ENCODE data around the gene CNN2.

CNN2 gene

GRCh38 chr19:993361-993830, 33.0 kb upstream of the CNN2 start:
- Histone ChIP-seq H3K9ac (ENCODE audit: low read length) (no peak overlapping the region), H3K23ac (ENCODE audit: low read length) (no peak overlapping the region), H4K5ac (ENCODE audit: low read length) (no peak overlapping the region), H3K4me2 (ENCODE audit: low read length) (no peak overlapping the region), H3K4ac (ENCODE audit: low read depth, low read length) (no peak overlapping the region), H4K8ac (ENCODE audit: low read depth, low read length) (no peak overlapping the region), H3K4me3 (ENCODE audit: low read length) (no peak overlapping the region), H3K79me1 (ENCODE audit: low read length) (no peaks in the 10 kb centered on the region), H3K56ac (ENCODE audit: low read length) (no peak overlapping the region), H3K79me2 (ENCODE audit: control insufficient read depth, insufficient read depth, low read length) (no peaks in the 10 kb centered on the region), H2BK15ac (replicated peaks; ENCODE audit: low read depth) (no peak overlapping the region), H3K27me3 (ENCODE audit: insufficient read depth, low read length, poor library complexity) (no peaks in the 10 kb centered on the region), H2BK120ac (ENCODE audit: low read depth, low read length) (no peak overlapping the region), H3K18ac (ENCODE audit: low read length) (no peak overlapping the region), H2AK5ac (ENCODE audit: low read length) (no peak overlapping the region), H3K36me3 (ENCODE audit: control insufficient read depth, insufficient read depth, low read length) (peaks cover 3% of the 10 kb centered on the region), H3K27ac (ENCODE audit: low read depth, low read length) (no peak overlapping the region), H2BK5ac (ENCODE audit: low read length) (no peak overlapping the region), H3K4me1 (ENCODE audit: control insufficient read depth, low read depth, low read length) (no peaks in the 10 kb centered on the region)
- no peak for DNase-seq
- no CpG with 5 or more reads among the region's 17 CpGs for WGBS (ENCODE audit: extremely low coverage, insufficient coverage, low lambda C conversion rate)

GRCh38 chr19:993831-994393, 32.5 kb upstream of the CNN2 start:
- Histone ChIP-seq H3K4me3 (ENCODE audit: low read length) (no peak overlapping the region), H3K9ac (ENCODE audit: low read length) (no peak overlapping the region), H3K79me1 (ENCODE audit: low read length) (no peaks in the 10 kb centered on the region), H3K4me1 (ENCODE audit: control insufficient read depth, low read depth, low read length) (no peaks in the 10 kb centered on the region), H3K36me3 (ENCODE audit: control insufficient read depth, insufficient read depth, low read length) (peaks cover 3% of the 10 kb centered on the region), H2BK120ac (ENCODE audit: low read depth, low read length) (no peak overlapping the region), H4K5ac (ENCODE audit: low read length) (no peak overlapping the region), H3K27me3 (ENCODE audit: insufficient read depth, low read length, poor library complexity) (no peaks in the 10 kb centered on the region), H2BK15ac (replicated peaks; ENCODE audit: low read depth) (no peak overlapping the region), H3K56ac (ENCODE audit: low read length) (no peak overlapping the region), H3K4me2 (ENCODE audit: low read length) (no peak overlapping the region), H3K4ac (ENCODE audit: low read depth, low read length) (no peak overlapping the region), H2BK5ac (ENCODE audit: low read length) (no peak overlapping the region), H3K27ac (ENCODE audit: low read depth, low read length) (no peak overlapping the region), H3K79me2 (ENCODE audit: control insufficient read depth, insufficient read depth, low read length) (no peaks in the 10 kb centered on the region), H2AK5ac (ENCODE audit: low read length) (no peak overlapping the region), H4K8ac (ENCODE audit: low read depth, low read length) (no peak overlapping the region), H3K23ac (ENCODE audit: low read length) (no peak overlapping the region), H3K18ac (ENCODE audit: low read length) (no peak overlapping the region)
- no CpG with 5 or more reads among the region's 43 CpGs for WGBS (ENCODE audit: extremely low coverage, insufficient coverage, low lambda C conversion rate)
- no peak for DNase-seq

GRCh38 chr19:994516-994915, 31.9 kb upstream of the CNN2 start:
- Histone ChIP-seq H2BK15ac (replicated peaks; ENCODE audit: low read depth) (no peak overlapping the region), H3K4ac (ENCODE audit: low read depth, low read length) (no peak overlapping the region), H3K4me3 (ENCODE audit: low read length) (no peak overlapping the region), H4K8ac (ENCODE audit: low read depth, low read length) (no peak overlapping the region), H3K56ac (ENCODE audit: low read length) (no peak overlapping the region), H4K5ac (ENCODE audit: low read length) (no peak overlapping the region), H3K4me2 (ENCODE audit: low read length) (no peak overlapping the region), H2AK5ac (ENCODE audit: low read length) (no peak overlapping the region), H2BK5ac (ENCODE audit: low read length) (no peak overlapping the region), H3K79me2 (ENCODE audit: control insufficient read depth, insufficient read depth, low read length) (no peaks in the 10 kb centered on the region), H3K36me3 (ENCODE audit: control insufficient read depth, insufficient read depth, low read length) (peaks cover 3% of the 10 kb centered on the region), H3K23ac (ENCODE audit: low read length) (no peak overlapping the region), H3K18ac (ENCODE audit: low read length) (no peak overlapping the region), H3K79me1 (ENCODE audit: low read length) (no peaks in the 10 kb centered on the region), H3K4me1 (ENCODE audit: control insufficient read depth, low read depth, low read length) (no peaks in the 10 kb centered on the region), H3K9ac (ENCODE audit: low read length) (no peak overlapping the region), H2BK120ac (ENCODE audit: low read depth, low read length) (no peak overlapping the region), H3K27ac (ENCODE audit: low read depth, low read length) (no peak overlapping the region), H3K27me3 (ENCODE audit: insufficient read depth, low read length, poor library complexity) (no peaks in the 10 kb centered on the region)
- WGBS (ENCODE audit: extremely low coverage, insufficient coverage, low lambda C conversion rate): no CpG with 5 or more reads among the region's 18 CpGs
- DNase-seq: no peak

GRCh38 chr19:995051-995827, 31.2 kb upstream of the CNN2 start:
- Histone ChIP-seq H3K4me1 (ENCODE audit: control insufficient read depth, low read depth, low read length) (no peaks in the 10 kb centered on the region), H3K79me2 (ENCODE audit: control insufficient read depth, insufficient read depth, low read length) (no peaks in the 10 kb centered on the region), H3K36me3 (ENCODE audit: control insufficient read depth, insufficient read depth, low read length) (peaks cover 3% of the 10 kb centered on the region), H3K27me3 (ENCODE audit: insufficient read depth, low read length, poor library complexity) (no peaks in the 10 kb centered on the region), H3K4me2 (ENCODE audit: low read length) (no peak overlapping the region), H2BK120ac (ENCODE audit: low read depth, low read length) (no peak overlapping the region), H3K23ac (ENCODE audit: low read length) (no peak overlapping the region), H3K18ac (ENCODE audit: low read length) (no peak overlapping the region), H2AK5ac (ENCODE audit: low read length) (no peak overlapping the region), H4K8ac (ENCODE audit: low read depth, low read length) (no peak overlapping the region), H3K4ac (ENCODE audit: low read depth, low read length) (no peak overlapping the region), H3K79me1 (ENCODE audit: low read length) (no peaks in the 10 kb centered on the region), H2BK5ac (ENCODE audit: low read length) (no peak overlapping the region), H2BK15ac (replicated peaks; ENCODE audit: low read depth) (no peak overlapping the region), H3K9ac (ENCODE audit: low read length) (no peak overlapping the region), H3K56ac (ENCODE audit: low read length) (no peak overlapping the region), H3K4me3 (ENCODE audit: low read length) (no peak overlapping the region), H4K5ac (ENCODE audit: low read length) (no peak overlapping the region), H3K27ac (ENCODE audit: low read depth, low read length) (no peak overlapping the region)
- no CpG with 5 or more reads among the region's 26 CpGs for WGBS (ENCODE audit: extremely low coverage, insufficient coverage, low lambda C conversion rate)
- no peak for DNase-seq

- H3K4me3 ChIP-seq (ENCODE audit: low read length): no peak overlapping the region
- H2AK5ac ChIP-seq (ENCODE audit: low read length): no peak overlapping the region
- no peak overlapping the region for H4K5ac ChIP-seq (ENCODE audit: low read length)
- H3K27me3 ChIP-seq (ENCODE audit: insufficient read depth, low read length, poor library complexity): peaks cover 5% of the 10 kb centered on the region
- no peak overlapping the region for H3K27ac ChIP-seq (ENCODE audit: low read depth, low read length)
- no peaks in the 10 kb centered on the region for H3K36me3 ChIP-seq (ENCODE audit: control insufficient read depth, insufficient read depth, low read length)
- WGBS (ENCODE audit: extremely low coverage, insufficient coverage, low lambda C conversion rate): no CpG with 5 or more reads among the region's 64 CpGs
- H3K9ac ChIP-seq (ENCODE audit: low read length): peak overlapping the region; percentile 22
- no peak overlapping the region for H2BK15ac ChIP-seq (replicated peaks; ENCODE audit: low read depth)
- H2BK5ac ChIP-seq (ENCODE audit: low read length): no peak overlapping the region
- H3K4me1 ChIP-seq (ENCODE audit: control insufficient read depth, low read depth, low read length): no peaks in the 10 kb centered on the region
- H3K4ac ChIP-seq (ENCODE audit: low read depth, low read length): no peak overlapping the region
- H3K23ac ChIP-seq (ENCODE audit: low read length): peak overlapping the region; percentile 80
- no peak overlapping the region for H3K18ac ChIP-seq (ENCODE audit: low read length)
- peak; percentile 58 for DNase-seq
- H4K8ac ChIP-seq (ENCODE audit: low read depth, low read length): no peak overlapping the region
- no peak overlapping the region for H2BK120ac ChIP-seq (ENCODE audit: low read depth, low read length)
- H3K4me2 ChIP-seq (ENCODE audit: low read length): peak overlapping the region; percentile 14
- peak overlapping the region; percentile 44 for H3K56ac ChIP-seq (ENCODE audit: low read length)
- H3K79me1 ChIP-seq (ENCODE audit: low read length): no peaks in the 10 kb centered on the region
- H3K79me2 ChIP-seq (ENCODE audit: control insufficient read depth, insufficient read depth, low read length): no peaks in the 10 kb centered on the region
Measured at GRCh38 chr19:996051-996838, 30.2 kb upstream of the CNN2 start.
